GM12878 (cell line): ENCODE data around the gene ITGA3. TPM values are rescaled to one million over a fixed set of nuclear protein-coding genes. Genes with fewer than 3 reads are reported as not detected.

ENCODE experiments used
- ATAC-seq: fragments of 200-7000 bp; cut with Tn5 transposase; 3 replicates; pipeline ENCODE4 v1.9.1; 2020; ENCODE audit warnings: mild to moderate bottlenecking, moderate library complexity
- BruUV-seq: library from RNA; stranded (reverse); fragments of 400-500 nt; replicated peaks from 2 replicates; lab custom pipeline; 2021; lab: Mats Ljungman, UMichigan
- CTCF ChIA-PET: fragments of 300-600 bp; sonication (Branson Sonifier 250); formaldehyde crosslinking; extraction: SDS; loops from one replicate; lab custom pipeline; 2021; ENCODE audit warnings: inconsistent platforms; lab: Yijun Ruan, JAX
- POLR2A ChIA-PET: fragments of 350-600 bp; formaldehyde crosslinking; extraction: SDS; loops from one replicate; lab custom pipeline; 2021; ENCODE audit warnings: inconsistent platforms; lab: Charles Lee
- RAD21 ChIA-PET: fragments of 300-600 bp; sonication (Branson Sonifier 250); formaldehyde crosslinking; loops from one replicate; lab custom pipeline; 2023; ENCODE audit warnings: antibody characterized with exemption; ENCODE audit not compliant: unreplicated experiment; lab: Charles Lee
- SMC1A ChIA-PET: fragments of 300-600 bp; sonication (Branson Sonifier 250); formaldehyde crosslinking; loops from one replicate; lab custom pipeline; 2023; ENCODE audit not compliant: unreplicated experiment, uncharacterized antibody; lab: Charles Lee
- DNase-seq: peaks from one replicate; pipeline ENCODE4 v3.0.0-alpha.2; 2011; ENCODE audit warnings: low read depth, low spot score
- FAIRE-seq: peaks from 3 replicates; lab custom pipeline; 2011; peaks lifted over from hg19 to GRCh38; lab: Jason Lieb, UNC
- H2AFZ ChIP-seq: 2 replicates; pipeline ENCODE4 v1.6.0; 2011; ENCODE audit warnings: low read depth, low read length, control low read depth; ENCODE audit not compliant: control insufficient read depth
- H3K27ac ChIP-seq: 2 replicates; pipeline ENCODE4 v1.5.1; 2011; ENCODE audit warnings: control low read depth; ENCODE audit not compliant: control insufficient read depth, insufficient read depth
- H3K27me3 ChIP-seq, 2 experiments: replicated peaks in 1 of 2; 2 replicates each; pipeline versions ENCODE4 v1.6.0 to v1.6.1; 2011; ENCODE audit warnings: low read length in 1 of 2; ENCODE audit not compliant: control insufficient read depth in 2 of 2, insufficient read depth in 2 of 2
- H3K36me3 ChIP-seq, 2 experiments: 2 replicates each; pipeline ENCODE4 v1.5.1; 2011; ENCODE audit warnings: low read length in 1 of 2; ENCODE audit not compliant: control insufficient read depth in 2 of 2, insufficient read depth in 2 of 2
- H3K4me1 ChIP-seq: 2 replicates; pipeline ENCODE4 v1.6.1; 2011; ENCODE audit warnings: mild to moderate bottlenecking, low read length, moderate library complexity, mixed read lengths; ENCODE audit not compliant: control insufficient read depth, insufficient read depth
- H3K4me2 ChIP-seq: 2 replicates; pipeline ENCODE4 v1.6.0; 2011; ENCODE audit warnings: control low read depth; ENCODE audit not compliant: control insufficient read depth, insufficient read depth
- H3K4me3 ChIP-seq: fragments of 200-600 bp; sonication (generic); 2 replicates; pipeline ENCODE4 v1.5.1; 2016
- H3K79me2 ChIP-seq: 2 replicates; pipeline ENCODE4 v1.6.0; 2011; ENCODE audit warnings: low read length; ENCODE audit not compliant: control insufficient read depth, insufficient read depth
- H3K9ac ChIP-seq: 2 replicates; pipeline ENCODE4 v1.8.0; 2011; ENCODE audit warnings: low read length, control low read depth, mixed read lengths; ENCODE audit not compliant: control insufficient read depth, insufficient read depth
- H3K9me3 ChIP-seq: replicated peaks from 3 replicates; pipeline ENCODE4 v1.5.1; 2011; ENCODE audit warnings: mild to moderate bottlenecking, low read length; ENCODE audit not compliant: control insufficient read depth, insufficient read depth
- H4K20me1 ChIP-seq: 2 replicates; pipeline ENCODE4 v1.6.0; 2011; ENCODE audit not compliant: control insufficient read depth, insufficient read depth
- ATF7 ChIP-seq: fragments of 450-650 bp; IDR thresholded peaks from 2 replicates; pipeline ENCODE4 v1.6.1; 2016; ENCODE audit warnings: low read depth, mild to moderate bottlenecking
- MTA2 ChIP-seq: fragments of 450-650 bp; IDR thresholded peaks from 2 replicates; pipeline ENCODE4 v1.6.1; 2016; ENCODE audit warnings: low read depth, mild to moderate bottlenecking, moderate library complexity
- NR2C1 ChIP-seq: fragments of 450-650 bp; IDR thresholded peaks from 2 replicates; pipeline ENCODE4 v1.6.1; 2017; ENCODE audit warnings: antibody characterized with exemption, mild to moderate bottlenecking, moderate library complexity
- RB1 ChIP-seq: fragments of 450-650 bp; formaldehyde crosslinking; IDR thresholded peaks from 2 replicates; pipeline ENCODE4 v1.6.1; 2017; ENCODE audit warnings: mild to moderate bottlenecking, borderline replicate concordance
- SIN3A ChIP-seq: IDR thresholded peaks from 2 replicates; pipeline ENCODE4 v1.6.1; 2012; ENCODE audit warnings: low read depth, low read length, improper control_type of control experiment
- TARDBP ChIP-seq: IDR thresholded peaks from 2 replicates; pipeline ENCODE4 v1.6.1; 2016; ENCODE audit warnings: borderline replicate concordance
- USF1 ChIP-seq: IDR thresholded peaks from 2 replicates; pipeline ENCODE4 v1.6.1; 2011; ENCODE audit warnings: borderline replicate concordance, low read depth, mild to moderate bottlenecking, moderate library complexity, mixed read lengths, low read length; ENCODE audit not compliant: insufficient read depth; ENCODE audit errors: extremely low read length
- WGBS: methylation state at CpG from one replicate; pipeline ENCODE4 v1.1.6; 2016; ENCODE audit warnings: low lambda C conversion rate; ENCODE audit not compliant: insufficient replicate concordance, insufficient coverage; ENCODE audit errors: missing lambda C conversion rate; 5-methylcytosine and 5-hydroxymethylcytosine counted together
- in situ Hi-C: fragments of 300-500 bp; cut with MboI; formaldehyde crosslinking; loops from 9 replicates; pipeline ENCODE4 v1.14.3; 2018; ENCODE audit warnings: mixed read lengths
- intact Hi-C: fragments of 100-400 bp; cut with micrococcal nuclease; formaldehyde crosslinking; loops from one replicate; pipeline ENCODE4 v1.14.2; 2022; ENCODE audit not compliant: unreplicated experiment
- polyA plus RNA-seq, 11 experiments: library from polyadenylated mRNA; depleted of rRNA in 4 of 11; unstranded in 6 of 11; stranded (reverse) in 5 of 11; fragments of >200 nt; fragmentation: Nextera tagmentation in 4 of 11; fragmentation: Illumina TruSeq in 1 of 11; extraction: Ambion mirVana in 4 of 11; extraction: Trizol in 1 of 11; gene quantifications; 1 replicate in 1 of 11; 2 replicates in 10 of 11; pipeline versions ENCODE4 v1.2.1 to v1.2.3, GENCODE V29; 2011 to 2016; ENCODE audit warnings: inconsistent platforms in 2 of 11, missing spikeins in 2 of 11, low read depth in 1 of 11
- total RNA-seq, 4 experiments: library from RNA; depleted of rRNA in 3 of 4; stranded (reverse); fragments of >200 nt in 3 of 4; fragmentation: Illumina TruSeq in 1 of 4; extraction: Trizol in 1 of 4; gene quantifications; 2 replicates each; pipeline versions ENCODE4 v1.2.1 to v1.2.3, GENCODE V29; 2013 to 2021
- TF ChIP-seq, protein P1 (sequence below): IDR thresholded peaks from 2 replicates; pipeline ENCODE4 v1.6.1; 2011; ENCODE audit warnings: mild to moderate bottlenecking, low read depth, low read length, moderate library complexity; ENCODE audit not compliant: insufficient replicate concordance
- TF ChIP-seq, protein P2 (sequence below): fragments of 450-650 bp; formaldehyde crosslinking; IDR thresholded peaks from 2 replicates; pipeline ENCODE4 v1.4.0; 2020; ENCODE audit warnings: mild to moderate bottlenecking, moderate library complexity
- TF ChIP-seq, protein P3 (sequence below): fragments of 450-650 bp; IDR thresholded peaks from 2 replicates; pipeline ENCODE4 v1.6.1; 2017; ENCODE audit warnings: mild to moderate bottlenecking
- TF ChIP-seq, protein P4 (sequence below): fragments of 450-650 bp; IDR thresholded peaks from 2 replicates; pipeline ENCODE4 v1.6.1; 2016; ENCODE audit warnings: mild to moderate bottlenecking
- TF ChIP-seq, protein P5 (sequence below): IDR thresholded peaks from 2 replicates; pipeline ENCODE4 v1.6.1; 2011; ENCODE audit warnings: borderline replicate concordance, low read depth, mild to moderate bottlenecking, moderate library complexity, low read length; ENCODE audit not compliant: insufficient read depth, poor library complexity, severe bottlenecking

The ITGA3 gene
- total and polyA plus RNA-seq, 10 of the 15 experiments (the other 5 are each of a cell fraction or from before 2014, with no cell fraction given) = 0.29 to 13.4 (median 6.6) TPM

DNA sequence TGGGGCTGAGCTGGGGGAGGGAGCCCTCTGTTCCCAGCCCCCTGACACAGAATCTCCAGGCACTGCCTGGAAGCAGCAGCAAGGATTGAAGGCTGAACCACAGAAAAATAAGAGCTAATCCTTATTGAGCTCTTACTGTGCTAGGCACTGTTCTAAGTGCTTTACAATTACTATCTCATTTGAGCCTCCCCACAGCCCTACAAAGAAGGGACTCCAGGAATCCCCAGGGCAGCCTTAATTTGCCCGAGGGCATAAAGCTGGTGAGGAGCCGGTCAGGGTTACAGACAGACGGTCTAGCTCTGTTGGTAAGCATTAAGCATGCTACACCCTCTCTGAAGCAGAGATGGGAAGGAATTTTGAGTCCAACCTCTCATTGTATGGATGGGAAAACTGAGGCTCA lies 67.0 kb downstream of the ITGA3 start:
- ChIA-PET SMC1A (interaction anchor here (0.7 to 1.0 kb wide), 2 partner anchors 25 to 46 kb away, joined by 3 read pairs; no protein-coding TSS in a partner anchor), CTCF (interaction anchor here (0.7 to 5.0 kb wide), 8 partner anchors 8 to 47 kb away, joined by 3 to 21 read pairs (median 6); partner anchors contain the start of gene PDK2), POLR2A (interaction anchor here (1.0 kb wide), 1 partner anchor 9 kb away, joined by 4 read pairs; no protein-coding TSS in a partner anchor), RAD21 (interaction anchor here (1.1 kb wide), 1 partner anchor 47 kb away, joined by 4 read pairs; no protein-coding TSS in a partner anchor)
- intact Hi-C loops = no loop called here
- no peaks in the 10 kb centered on the region for H4K20me1 ChIP-seq
- DNase-seq (no peak), FAIRE-seq (no peak), ATAC-seq (no peak; the same call in 2 of the 3 replicates)
- H3K4me1 ChIP-seq = no peaks in the 10 kb centered on the region
- in situ Hi-C loops = no loop called here
- no peak overlapping the region for H3K4me2 ChIP-seq
- no TSS peak for BruUV-seq
- no peak overlapping the region for H2AFZ ChIP-seq
- no peaks in the 10 kb centered on the region for H3K79me2 ChIP-seq
- no peaks in the 10 kb centered on the region for H3K36me3 ChIP-seq
- H3K27me3 ChIP-seq = peaks cover 3 to 5% of the 10 kb centered on the region in 2 experiments; a peak in 3 of 4 replicates
- no peaks in the 10 kb centered on the region for H3K9me3 ChIP-seq
- WGBS = 71% methylated on average over 3 of the region's 3 CpGs
- H3K9ac ChIP-seq = no peak overlapping the region
- no peak overlapping the region for H3K4me3 ChIP-seq
- H3K27ac ChIP-seq = no peak overlapping the region
- TF ChIP-seq ATF7 (no peak), SIN3A (no peak), MTA2 (no peak), RB1 (no peak), USF1 (no peak), TARDBP (no peak), NR2C1 (no peak)
- TF ChIP-seq, protein P1, sequence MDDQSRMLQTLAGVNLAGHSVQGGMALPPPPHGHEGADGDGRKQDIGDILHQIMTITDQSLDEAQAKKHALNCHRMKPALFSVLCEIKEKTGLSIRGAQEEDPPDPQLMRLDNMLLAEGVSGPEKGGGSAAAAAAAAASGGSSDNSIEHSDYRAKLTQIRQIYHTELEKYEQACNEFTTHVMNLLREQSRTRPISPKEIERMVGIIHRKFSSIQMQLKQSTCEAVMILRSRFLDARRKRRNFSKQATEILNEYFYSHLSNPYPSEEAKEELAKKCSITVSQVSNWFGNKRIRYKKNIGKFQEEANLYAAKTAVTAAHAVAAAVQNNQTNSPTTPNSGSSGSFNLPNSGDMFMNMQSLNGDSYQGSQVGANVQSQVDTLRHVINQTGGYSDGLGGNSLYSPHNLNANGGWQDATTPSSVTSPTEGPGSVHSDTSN = no peak
- TF ChIP-seq, protein P2, sequence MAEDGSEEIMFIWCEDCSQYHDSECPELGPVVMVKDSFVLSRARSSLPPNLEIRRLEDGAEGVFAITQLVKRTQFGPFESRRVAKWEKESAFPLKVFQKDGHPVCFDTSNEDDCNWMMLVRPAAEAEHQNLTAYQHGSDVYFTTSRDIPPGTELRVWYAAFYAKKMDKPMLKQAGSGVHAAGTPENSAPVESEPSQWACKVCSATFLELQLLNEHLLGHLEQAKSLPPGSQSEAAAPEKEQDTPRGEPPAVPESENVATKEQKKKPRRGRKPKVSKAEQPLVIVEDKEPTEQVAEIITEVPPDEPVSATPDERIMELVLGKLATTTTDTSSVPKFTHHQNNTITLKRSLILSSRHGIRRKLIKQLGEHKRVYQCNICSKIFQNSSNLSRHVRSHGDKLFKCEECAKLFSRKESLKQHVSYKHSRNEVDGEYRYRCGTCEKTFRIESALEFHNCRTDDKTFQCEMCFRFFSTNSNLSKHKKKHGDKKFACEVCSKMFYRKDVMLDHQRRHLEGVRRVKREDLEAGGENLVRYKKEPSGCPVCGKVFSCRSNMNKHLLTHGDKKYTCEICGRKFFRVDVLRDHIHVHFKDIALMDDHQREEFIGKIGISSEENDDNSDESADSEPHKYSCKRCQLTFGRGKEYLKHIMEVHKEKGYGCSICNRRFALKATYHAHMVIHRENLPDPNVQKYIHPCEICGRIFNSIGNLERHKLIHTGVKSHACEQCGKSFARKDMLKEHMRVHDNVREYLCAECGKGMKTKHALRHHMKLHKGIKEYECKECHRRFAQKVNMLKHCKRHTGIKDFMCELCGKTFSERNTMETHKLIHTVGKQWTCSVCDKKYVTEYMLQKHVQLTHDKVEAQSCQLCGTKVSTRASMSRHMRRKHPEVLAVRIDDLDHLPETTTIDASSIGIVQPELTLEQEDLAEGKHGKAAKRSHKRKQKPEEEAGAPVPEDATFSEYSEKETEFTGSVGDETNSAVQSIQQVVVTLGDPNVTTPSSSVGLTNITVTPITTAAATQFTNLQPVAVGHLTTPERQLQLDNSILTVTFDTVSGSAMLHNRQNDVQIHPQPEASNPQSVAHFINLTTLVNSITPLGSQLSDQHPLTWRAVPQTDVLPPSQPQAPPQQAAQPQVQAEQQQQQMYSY (CRISPR knock-in tag) = no peak
- TF ChIP-seq, protein P3, sequence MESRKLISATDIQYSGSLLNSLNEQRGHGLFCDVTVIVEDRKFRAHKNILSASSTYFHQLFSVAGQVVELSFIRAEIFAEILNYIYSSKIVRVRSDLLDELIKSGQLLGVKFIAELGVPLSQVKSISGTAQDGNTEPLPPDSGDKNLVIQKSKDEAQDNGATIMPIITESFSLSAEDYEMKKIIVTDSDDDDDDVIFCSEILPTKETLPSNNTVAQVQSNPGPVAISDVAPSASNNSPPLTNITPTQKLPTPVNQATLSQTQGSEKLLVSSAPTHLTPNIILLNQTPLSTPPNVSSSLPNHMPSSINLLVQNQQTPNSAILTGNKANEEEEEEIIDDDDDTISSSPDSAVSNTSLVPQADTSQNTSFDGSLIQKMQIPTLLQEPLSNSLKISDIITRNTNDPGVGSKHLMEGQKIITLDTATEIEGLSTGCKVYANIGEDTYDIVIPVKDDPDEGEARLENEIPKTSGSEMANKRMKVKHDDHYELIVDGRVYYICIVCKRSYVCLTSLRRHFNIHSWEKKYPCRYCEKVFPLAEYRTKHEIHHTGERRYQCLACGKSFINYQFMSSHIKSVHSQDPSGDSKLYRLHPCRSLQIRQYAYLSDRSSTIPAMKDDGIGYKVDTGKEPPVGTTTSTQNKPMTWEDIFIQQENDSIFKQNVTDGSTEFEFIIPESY = no peak
- TF ChIP-seq, protein P4, sequence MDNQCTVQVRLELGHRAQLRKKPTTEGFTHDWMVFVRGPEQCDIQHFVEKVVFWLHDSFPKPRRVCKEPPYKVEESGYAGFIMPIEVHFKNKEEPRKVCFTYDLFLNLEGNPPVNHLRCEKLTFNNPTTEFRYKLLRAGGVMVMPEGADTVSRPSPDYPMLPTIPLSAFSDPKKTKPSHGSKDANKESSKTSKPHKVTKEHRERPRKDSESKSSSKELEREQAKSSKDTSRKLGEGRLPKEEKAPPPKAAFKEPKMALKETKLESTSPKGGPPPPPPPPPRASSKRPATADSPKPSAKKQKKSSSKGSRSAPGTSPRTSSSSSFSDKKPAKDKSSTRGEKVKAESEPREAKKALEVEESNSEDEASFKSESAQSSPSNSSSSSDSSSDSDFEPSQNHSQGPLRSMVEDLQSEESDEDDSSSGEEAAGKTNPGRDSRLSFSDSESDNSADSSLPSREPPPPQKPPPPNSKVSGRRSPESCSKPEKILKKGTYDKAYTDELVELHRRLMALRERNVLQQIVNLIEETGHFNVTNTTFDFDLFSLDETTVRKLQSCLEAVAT = no peak
- TF ChIP-seq, protein P5, sequence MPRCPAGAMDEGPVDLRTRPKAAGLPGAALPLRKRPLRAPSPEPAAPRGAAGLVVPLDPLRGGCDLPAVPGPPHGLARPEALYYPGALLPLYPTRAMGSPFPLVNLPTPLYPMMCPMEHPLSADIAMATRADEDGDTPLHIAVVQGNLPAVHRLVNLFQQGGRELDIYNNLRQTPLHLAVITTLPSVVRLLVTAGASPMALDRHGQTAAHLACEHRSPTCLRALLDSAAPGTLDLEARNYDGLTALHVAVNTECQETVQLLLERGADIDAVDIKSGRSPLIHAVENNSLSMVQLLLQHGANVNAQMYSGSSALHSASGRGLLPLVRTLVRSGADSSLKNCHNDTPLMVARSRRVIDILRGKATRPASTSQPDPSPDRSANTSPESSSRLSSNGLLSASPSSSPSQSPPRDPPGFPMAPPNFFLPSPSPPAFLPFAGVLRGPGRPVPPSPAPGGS = no peak
